HL-60/S4 treated with phorbol 12-myristate 13-acetate at 8.2 ng/mL for 4 days and 3 days (cell line): ENCODE measurements around the gene TTK.

Experiments
- in situ Hi-C: fragments of 300-500 bp; cut with MboI; formaldehyde crosslinking; loops from 2 replicates; pipeline ENCODE4 v1.15.0; 2022; ENCODE audit warnings: low sequenced_read_pairs

The TTK gene

DNA sequence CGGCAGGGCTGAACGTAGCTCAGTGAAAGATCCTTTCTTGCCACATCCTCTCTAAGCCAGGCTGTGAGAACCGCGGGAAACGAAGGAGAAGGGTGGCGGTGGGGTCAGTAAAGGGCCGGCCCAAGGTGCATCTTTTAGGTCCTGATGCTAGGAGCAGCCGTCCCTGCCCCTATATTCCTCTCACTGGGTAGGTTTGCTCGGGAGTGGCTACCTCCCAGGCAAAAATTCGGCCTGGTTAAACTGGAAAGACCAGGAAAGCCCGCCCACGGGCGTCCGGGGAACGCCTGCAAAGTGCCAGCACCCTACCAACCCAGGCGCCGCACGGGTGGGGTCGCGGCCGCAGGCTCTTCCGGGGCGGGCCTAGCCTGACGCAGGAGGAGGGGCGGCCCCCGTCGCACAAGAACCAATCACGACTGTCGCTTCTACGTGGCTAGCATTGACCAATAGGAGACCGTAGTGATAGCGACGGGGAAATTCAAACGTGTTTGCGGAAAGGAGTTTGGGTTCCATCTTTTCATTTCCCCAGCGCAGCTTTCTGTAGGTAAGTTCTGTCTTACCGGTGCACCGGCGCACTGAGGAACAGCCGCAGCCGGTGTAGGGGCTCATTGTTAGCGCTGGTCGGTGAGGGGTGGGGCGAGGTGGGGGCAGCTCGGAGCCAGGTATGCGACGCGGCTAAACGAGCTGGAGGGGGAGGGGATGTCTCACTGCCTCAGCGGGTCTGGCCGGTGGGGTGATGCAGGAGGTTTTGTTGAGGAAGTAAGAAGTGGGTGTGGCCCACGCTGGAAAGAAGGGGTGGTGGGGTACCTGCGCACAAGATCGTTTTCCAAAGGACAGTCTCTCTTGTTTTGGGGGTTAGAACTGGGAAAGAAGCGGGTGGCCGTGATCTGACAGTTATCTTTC, at the start of gene TTK:
Gene TTK, plus strand, starts transcription at position 477 of the 900 bp plus-strand sequence. CDS start 1,195 bp downstream, outside the sequence.
- in situ Hi-C loops, result no loop called here

DNA sequence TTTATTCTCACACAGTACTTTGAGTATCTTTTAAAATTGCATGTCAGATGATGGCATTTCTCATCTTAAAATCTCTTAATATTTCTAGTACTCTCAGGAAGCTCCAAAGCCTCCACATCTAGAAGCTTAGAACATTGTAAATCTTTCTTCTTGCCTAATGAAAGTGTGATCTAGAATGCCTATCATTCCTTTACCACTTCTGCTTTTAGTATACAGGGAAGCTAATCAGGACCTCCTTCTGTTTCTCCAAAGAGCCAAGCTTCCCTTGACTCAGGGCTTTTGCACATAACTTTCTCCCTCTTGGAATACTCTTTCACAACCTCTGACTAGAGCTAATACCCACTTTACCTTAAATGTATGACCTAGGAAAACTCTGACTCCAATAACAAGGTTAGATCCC, 49.6 kb upstream of the TTK start:
- in situ Hi-C loops, result no loop called here

DNA sequence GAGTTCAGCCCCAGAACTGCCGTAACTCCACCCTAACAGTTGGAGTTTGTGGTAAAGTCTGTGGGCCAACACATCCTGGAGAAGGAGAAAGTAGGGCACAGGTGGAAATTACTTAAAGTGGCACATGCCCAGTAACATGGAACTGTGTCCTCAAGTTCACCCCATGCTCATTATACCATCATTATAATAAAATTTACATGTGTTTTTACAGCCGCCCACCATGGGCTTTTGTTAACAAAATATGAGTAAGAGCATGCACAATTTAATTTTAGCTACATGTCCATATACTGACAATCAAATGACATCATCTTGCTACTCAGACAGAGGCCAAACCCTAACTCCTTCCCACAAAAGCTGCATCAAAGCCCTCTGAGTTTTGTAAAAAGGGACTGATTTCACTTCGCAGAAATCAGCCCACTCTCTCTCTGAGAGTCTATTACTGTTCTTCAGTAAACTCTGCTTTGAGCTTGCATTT, 39.8 kb upstream of the TTK start:
- in situ Hi-C loops, result no loop called here

DNA sequence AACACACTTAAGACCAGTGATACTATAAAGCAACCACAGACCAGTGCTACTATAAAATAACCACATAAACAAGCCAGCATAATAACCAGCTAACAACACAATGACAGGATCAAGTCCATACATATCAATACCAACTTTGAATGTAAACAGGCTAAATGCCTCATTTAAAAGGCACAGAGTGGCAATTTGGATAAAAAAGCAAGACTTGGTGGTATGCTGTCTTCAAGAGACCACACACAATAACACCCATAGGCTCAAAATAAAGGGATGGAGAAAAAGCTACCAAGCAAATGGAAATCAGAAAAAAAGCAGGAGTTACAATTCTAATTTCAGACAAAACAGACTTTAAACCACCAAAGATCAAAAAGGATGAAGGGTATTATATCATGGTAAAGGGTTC, 37.3 kb upstream of the TTK start:
- in situ Hi-C loops, result no loop called here

DNA sequence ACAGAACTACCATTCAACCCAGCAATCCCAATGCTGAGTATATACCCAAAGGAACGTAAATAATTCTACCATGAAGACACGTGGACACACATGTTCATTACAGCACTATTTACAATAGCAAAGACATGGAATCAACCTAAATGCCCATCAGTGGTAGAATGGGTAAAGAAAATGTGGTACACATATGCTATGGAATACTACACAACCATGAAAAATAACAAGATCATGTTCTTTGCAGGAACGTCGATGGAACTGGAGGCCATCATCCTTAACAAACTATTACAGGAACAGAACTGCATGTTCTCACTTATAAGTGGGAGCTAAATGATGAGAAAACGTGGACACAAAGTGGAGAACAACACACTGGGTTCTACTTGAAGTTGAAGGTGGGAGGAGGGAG, 34.7 kb upstream of the TTK start:
- in situ Hi-C loops, result no loop called here

DNA sequence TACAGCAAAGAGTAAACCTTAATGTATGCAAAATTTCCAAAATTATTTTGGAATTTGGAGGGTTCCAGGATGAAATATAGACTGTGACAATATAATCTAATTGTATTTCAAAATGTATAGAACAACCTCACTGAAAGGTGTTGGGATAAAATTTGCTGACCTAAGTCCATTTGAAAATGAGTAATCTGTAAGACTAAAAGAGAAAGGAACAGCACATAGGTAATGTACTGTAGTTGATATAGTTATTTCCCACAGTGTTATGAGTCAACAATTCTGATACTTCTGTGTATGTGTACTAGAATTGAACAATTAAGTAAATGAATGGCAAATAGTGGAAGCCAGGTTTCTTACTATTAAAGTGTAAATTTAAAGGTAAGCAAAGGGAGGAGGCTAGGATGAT, 33.3 kb upstream of the TTK start:
- in situ Hi-C loops, result no loop called here

DNA sequence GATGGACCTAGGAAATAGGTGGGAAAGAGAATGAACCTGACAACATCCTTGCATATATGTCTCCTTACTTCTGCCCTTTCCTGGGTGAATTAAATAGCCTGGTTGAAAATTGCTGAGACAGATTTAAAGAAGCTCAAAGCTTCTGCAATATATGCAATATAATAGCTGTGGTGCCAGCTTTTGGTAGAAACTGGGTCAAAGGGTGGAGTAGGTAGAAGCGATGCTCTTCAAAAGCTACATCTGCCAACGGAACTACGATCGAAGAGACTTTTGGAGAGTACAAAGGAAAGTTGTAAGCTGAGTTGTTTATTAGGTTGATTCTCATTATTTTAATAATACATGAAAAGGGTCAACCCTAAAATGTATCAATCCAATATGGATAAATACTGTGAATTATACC, 22.8 kb upstream of the TTK start:
- in situ Hi-C loops, result no loop called here

DNA sequence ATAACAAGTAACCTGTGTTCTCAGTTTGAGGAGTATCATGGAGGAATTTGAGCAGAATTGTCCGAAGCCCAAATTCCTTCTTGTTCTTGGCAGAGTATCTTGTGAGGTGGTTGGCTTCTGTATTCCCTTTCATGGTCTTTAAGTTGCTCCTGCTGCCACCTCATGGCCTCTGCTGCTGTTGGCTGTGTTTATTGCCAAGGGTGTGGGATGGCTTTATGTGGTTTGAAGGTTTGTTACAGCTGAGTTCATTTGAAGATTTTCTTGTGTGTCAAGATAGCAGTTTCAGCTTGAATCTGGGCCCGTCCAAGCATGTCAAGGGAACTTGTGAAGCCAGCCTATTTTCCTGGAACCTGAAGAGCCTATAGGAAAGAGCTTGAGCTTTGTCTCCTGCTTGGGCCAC, 20.2 kb upstream of the TTK start:
- in situ Hi-C loops, result no loop called here

DNA sequence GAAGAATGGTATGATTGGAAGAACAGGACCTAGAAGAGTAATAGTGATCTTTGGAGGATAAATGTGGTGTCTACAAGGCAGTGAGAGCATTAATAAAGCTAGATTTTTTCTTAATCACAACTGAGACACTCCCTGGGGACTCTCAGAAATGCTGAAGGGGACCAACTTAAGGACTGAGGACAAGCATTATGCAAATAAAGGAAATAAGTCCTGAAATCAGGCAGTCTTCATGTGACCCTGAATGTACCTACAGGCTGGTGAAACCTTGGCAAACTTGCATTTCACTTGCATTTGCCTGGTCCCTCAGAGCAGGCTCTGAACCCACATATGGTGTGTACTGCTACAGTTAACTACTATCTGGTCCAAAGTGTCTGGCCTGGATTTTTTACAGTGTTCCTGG, 19.3 kb upstream of the TTK start:
- in situ Hi-C loops, result no loop called here

DNA sequence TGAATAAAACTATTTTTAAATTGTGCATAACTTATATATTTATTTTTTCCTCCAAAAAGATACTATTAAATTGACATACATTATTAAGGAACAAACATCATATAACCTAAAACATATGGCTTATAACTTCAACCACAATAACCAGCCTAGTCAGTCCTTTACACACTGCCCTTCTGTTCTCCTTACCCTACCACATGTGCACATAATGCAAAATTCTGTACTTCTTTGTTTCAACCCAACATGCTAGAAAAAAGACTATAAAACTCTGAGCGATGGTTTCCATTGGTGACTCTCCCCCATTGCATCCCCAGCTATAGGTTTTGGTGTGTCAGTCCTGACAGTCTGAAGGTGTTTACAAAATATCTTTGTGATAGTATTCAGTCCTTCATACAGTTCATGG, 14.8 kb upstream of the TTK start:
- in situ Hi-C loops, result no loop called here

DNA sequence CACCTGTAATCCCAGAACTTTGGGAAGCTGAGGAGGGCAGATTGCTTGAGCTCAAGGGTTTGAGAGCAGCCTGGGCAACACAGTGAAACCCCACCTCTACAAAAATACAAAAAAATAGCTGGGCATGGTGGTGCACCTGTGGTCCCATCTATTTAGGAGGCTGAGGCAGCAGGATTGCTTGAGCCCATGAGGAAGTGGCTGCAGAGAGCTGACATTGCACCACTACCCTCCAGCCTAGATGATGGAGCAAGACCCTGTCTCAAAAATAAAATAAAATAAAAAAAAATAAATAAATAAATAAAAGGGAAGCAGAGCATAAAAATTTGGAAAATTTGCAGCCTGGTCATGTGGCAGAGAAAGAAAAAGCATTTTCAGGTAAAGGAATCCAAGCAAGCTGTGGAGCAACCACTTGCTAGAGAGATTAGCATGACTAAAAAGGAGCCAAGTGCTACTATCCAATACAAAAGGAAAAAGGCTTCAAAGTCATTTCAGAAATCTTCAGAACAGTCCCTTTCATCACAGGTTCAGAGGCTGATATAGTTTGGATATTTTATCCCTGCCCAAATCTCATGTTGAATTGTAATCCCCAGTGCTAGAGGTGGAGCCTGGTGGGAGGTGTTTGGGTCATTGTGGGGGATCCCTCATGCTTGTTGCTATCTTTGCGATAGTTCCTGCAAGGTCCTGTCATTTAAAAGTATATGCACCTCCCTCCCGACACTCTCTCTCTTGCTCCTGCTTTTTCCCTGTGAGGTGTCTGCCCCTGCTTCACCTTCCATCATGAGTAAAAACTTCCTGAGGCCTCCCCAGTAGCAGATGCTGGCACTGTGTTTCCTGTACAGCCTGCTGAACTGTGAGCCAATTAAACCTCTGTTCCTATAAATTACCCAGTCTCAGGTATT, 11.2 kb upstream of the TTK start:
- in situ Hi-C loops, result no loop called here

DNA sequence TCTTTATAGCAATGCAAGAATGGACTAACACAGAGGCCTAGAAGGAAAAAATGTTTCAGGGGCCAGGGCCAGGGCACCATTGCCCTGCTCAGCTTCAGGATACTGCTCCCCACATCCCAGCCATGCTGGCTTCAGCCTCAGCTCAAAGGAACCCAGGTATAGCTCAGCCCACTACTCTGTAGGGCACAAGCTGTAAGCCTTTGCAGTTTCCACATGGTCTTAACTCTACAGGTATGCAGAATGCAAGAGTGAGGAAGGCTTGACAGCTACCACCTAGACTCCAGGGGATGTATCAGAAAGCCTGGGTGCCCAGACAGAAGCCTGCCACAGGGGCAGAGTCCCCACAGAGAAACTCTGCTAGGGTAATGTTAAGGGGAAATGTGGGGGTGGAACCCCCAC, 10.5 kb upstream of the TTK start:
- in situ Hi-C loops, result no loop called here

DNA sequence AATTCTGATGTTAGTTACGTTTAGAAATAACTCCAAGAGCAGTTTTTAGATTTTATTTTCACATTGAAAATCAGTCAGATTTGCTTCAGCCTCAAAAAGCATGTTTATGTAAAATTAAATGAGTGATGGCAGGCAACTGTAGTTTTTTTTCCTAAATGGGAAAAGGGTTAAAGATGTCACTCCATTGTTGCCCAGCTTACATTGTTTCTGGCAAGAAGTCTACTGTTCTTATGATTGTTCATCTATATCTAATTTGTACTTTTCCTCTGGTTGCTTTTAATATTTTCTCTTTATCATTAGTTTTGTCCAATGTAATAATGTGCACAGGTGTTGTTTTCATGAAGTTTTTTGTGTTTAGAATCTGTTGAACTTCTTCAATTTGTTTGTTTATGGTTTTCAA, 6.7 kb upstream of the TTK start:
- in situ Hi-C loops, result no loop called here

DNA sequence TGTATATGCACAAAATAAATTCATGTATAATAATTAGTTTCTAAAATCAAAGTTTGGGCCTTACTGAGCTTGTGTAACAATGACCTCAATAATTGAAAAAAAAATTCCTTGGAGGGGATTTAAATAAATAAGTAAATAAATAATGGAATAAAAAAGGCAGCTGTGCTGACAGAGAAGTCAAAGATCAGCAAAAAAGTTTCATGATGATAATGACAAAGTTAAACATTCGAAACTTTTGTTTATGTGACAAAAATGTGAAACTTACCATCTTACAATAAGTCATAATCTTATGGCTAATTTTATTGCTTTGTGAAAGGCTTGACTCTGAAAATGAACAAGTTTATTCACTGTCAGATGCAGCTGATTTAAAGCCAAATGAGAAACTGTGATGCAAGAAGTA, 3.1 kb upstream of the TTK start:
- in situ Hi-C loops, result no loop called here

DNA sequence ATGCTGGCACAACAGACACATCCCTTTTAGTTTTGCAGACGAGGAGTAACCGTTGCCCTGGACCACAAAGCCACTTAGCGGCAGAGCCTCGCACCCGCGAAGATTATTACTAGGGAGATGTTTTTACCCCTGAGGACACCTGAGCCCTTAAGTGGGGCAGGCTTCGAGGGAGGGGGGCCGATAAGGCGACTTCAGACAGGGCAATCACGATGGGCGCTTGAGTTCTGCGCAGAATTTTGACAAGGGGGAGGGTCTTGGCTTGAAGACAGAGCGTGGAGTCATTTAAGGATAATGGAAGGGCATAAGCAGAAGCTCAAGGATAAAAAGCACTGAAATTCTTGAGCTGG, 650 bp upstream of the TTK start:
- in situ Hi-C loops, result no loop called here

DNA sequence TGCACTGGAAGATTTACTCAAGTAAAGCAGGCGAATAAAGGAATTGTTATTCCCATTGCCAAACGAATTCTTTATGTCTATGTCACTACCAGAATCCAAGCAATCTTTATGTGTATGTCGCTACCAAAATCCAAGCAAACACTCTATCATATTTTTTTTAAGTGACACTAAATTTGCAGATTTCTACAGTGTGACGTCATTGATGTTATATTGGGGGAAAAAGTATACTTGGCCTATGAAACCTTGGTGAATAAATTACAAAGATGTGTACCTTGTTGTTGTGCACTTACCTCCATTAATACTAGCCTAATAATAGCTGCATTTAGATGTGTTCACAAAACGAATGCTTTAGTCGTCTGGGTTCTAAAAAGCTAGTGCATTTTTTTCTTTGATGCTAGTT, 957 bp downstream of the TTK start:
- in situ Hi-C loops, result no loop called here

DNA sequence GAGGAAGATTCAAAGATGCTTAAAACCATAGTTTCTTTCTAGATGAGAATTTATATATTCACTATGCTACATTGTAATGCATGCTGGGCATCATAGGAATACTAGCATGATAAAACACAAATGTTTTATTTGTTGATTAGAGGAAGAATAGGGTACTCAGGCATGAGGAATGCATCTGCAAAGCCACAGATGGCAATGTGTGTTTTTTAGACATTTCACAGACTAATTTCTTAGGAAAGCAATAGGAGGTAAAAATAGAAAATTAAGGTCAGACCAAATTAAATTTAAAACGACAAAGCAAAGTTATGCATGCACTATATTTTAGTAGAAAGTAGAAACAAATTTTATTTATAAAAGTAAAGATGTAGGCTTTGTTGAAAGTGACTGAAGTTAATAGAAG, 2.1 kb downstream of the TTK start:
- in situ Hi-C loops, result no loop called here

DNA sequence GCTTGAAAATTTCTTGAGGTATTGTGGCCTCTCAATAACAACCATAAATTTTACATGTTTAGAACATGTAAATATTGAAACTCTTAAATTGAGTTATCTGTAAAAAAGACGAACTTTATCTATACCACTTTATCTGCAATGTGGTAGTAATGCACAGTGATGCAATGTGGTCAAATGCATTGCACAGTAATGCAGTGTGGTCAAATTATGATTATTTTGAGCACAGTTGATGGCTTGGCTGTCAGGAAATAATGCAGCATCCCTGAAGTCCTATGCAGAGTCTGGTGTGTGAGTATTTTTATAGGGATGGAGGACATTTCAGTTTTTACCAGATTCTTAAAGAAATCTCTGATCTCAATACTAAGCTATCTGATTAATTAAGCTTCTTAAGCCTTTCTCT, 5.1 kb downstream of the TTK start:
- in situ Hi-C loops, result no loop called here

DNA sequence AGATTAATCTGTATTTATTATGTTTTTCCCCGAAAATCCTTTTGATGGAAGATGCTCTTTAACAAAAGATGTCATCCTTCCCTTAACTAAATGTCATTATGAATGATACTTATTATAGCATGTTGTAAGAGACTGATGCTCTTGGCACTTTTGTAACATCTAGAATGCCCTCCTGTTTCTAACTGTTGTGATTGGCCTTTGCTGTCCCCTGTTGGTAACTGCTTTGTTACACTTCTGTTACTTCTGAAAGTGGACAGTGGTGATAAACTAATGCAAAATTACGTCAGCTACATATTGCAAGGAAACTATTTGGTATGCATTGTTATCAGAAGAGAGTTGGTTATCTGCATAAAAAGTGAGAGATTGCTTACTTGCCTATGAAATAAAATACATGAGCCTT, 5.8 kb downstream of the TTK start:
- in situ Hi-C loops, result no loop called here

DNA sequence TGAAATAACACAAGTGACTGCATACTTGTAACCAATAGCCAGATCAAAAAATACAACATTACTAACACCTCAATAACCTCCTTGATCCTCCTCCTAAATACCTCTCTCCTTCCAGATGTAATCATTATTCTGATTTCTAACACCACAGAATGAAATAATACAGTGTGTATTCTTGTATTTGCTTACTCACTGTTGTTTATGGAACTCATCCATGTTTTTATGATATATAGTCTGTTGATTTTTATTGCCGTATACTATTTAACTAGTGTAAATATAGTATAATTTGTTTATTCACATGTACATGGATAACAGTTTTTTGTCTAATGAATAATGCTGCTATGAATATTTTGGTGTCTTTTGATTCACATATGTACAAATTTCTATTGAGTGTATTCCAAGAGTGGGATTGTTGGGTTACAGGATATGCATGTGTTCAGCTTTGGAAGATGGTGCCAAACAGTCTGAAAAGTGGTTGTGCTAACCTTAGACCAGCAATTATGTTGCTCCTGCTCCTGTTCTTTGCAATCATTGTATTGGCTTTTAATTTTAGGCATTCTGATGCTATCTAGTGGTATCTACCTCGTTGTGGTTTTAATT, 11.5 kb downstream of the TTK start:
- in situ Hi-C loops, result no loop called here

DNA sequence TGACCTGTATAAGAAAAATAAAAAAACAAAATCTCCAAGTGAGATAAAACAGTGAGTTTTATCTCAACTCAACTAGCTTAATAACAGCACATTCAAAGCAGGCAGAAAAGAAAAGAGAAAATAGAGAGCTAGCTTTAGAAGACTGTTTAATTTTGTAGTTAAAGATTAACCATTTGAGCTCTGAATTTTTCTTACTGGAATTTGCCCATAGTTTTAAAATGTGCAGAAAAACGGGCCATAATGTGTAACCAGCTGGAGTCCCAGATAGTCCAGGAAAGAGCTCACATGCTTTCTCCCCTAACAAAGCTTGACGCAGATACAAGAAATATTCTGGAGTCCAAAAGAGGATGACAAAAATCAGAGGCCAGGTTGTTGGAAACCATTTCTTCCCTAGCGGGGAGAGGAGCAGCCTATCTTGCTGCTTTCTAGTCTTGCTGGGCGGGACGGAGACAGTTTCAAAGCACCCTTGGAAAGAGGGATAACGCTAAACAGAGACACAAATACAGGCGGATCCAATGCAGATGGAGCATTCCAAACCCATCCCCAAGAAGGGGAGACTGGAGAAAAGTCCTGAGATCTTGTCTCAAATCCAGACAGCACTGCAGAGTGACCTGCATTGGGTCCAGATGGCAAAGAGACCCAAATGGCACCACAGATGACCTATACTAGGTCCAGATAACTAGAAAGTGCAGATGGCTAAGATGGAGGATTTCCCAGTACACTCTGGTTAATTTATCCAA, 16.1 kb downstream of the TTK start:
- in situ Hi-C loops, result no loop called here
